ENCODE data around the gene VRK2.

GRCh38 chr2:58195662-58196061 lies 149.1 kb downstream of the VRK2 start:
- TF ChIP-seq, protein P1, sequence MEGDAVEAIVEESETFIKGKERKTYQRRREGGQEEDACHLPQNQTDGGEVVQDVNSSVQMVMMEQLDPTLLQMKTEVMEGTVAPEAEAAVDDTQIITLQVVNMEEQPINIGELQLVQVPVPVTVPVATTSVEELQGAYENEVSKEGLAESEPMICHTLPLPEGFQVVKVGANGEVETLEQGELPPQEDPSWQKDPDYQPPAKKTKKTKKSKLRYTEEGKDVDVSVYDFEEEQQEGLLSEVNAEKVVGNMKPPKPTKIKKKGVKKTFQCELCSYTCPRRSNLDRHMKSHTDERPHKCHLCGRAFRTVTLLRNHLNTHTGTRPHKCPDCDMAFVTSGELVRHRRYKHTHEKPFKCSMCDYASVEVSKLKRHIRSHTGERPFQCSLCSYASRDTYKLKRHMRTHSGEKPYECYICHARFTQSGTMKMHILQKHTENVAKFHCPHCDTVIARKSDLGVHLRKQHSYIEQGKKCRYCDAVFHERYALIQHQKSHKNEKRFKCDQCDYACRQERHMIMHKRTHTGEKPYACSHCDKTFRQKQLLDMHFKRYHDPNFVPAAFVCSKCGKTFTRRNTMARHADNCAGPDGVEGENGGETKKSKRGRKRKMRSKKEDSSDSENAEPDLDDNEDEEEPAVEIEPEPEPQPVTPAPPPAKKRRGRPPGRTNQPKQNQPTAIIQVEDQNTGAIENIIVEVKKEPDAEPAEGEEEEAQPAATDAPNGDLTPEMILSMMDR (IDR thresholded peaks at IDR 0.05): no peak
- no peak for TF ChIP-seq POLR2A (IDR thresholded peaks at IDR 0.05)
- TF ChIP-seq POLR2AphosphoS5 (IDR thresholded peaks at IDR 0.05): no peak
